OCI-LY7 (cell line): ENCODE results near the gene DNAJB1. TPM values are rescaled to one million over a fixed set of nuclear protein-coding genes. Genes with fewer than 3 reads are reported as not detected.

ENCODE experiments used
- BruUV-seq: library from RNA; stranded (reverse); fragments of 400-500 nt; replicated peaks from 2 replicates; lab custom pipeline; 2021; lab: Mats Ljungman, UMichigan
- CTCF ChIA-PET: fragments of 300-600 bp; sonication (Branson Sonifier 250); formaldehyde crosslinking; loops from one replicate; lab custom pipeline; 2022; ENCODE audit warnings: antibody characterized with exemption; ENCODE audit not compliant: unreplicated experiment; lab: Charles Lee
- POLR2A ChIA-PET: fragments of 300-600 bp; sonication (Branson Sonifier 250); formaldehyde crosslinking; loops from one replicate; lab custom pipeline; 2022; ENCODE audit warnings: antibody characterized with exemption; lab: Charles Lee
- DNase-seq: peaks from one replicate; pipeline ENCODE4 v3.0.0-alpha.2; 2015; ENCODE audit warnings: low spot score
- H2AFZ ChIP-seq: fragments of 200-600 bp; sonication (generic), shearing (Covaris generic); 2 replicates; pipeline ENCODE4 v1.6.1; 2014; ENCODE audit warnings: mild to moderate bottlenecking, antibody characterized with exemption, low read length, moderate library complexity
- H3K27ac ChIP-seq: fragments of 200-600 bp; sonication (generic); 2 replicates; pipeline ENCODE4 v1.5.1; 2014; ENCODE audit warnings: mixed run types, low read depth, mild to moderate bottlenecking, moderate library complexity, low read length, inconsistent platforms; ENCODE audit not compliant: poor library complexity, severe bottlenecking
- H3K36me3 ChIP-seq: fragments of 200-600 bp; sonication (generic); 2 replicates; pipeline ENCODE4 v1.6.1; 2014; ENCODE audit warnings: mild to moderate bottlenecking, antibody characterized with exemption, low read length, moderate library complexity, mixed read lengths; ENCODE audit not compliant: insufficient read depth
- H3K4me1 ChIP-seq: fragments of 200-600 bp; sonication (generic); 2 replicates; pipeline ENCODE4 v1.5.1; 2014; ENCODE audit warnings: mild to moderate bottlenecking, low read length; ENCODE audit not compliant: insufficient read depth, poor library complexity, severe bottlenecking
- H3K4me2 ChIP-seq: fragments of 200-600 bp; sonication (generic); 2 replicates; pipeline ENCODE4 v1.6.1; 2014; ENCODE audit warnings: mild to moderate bottlenecking, low read length
- H3K4me3 ChIP-seq: fragments of 200-600 bp; sonication (generic); 2 replicates; pipeline ENCODE4 v1.5.1; 2014; ENCODE audit warnings: mild to moderate bottlenecking, low read depth, low read length; ENCODE audit not compliant: poor library complexity, severe bottlenecking
- H3K79me2 ChIP-seq: fragments of 200-600 bp; sonication (generic); 2 replicates; pipeline ENCODE4 v1.6.1; 2016; ENCODE audit warnings: low read depth, mild to moderate bottlenecking, low read length, moderate library complexity, mixed read lengths; ENCODE audit not compliant: insufficient read depth
- H3K9me2 ChIP-seq: fragments of 200-600 bp; sonication (generic); 2 replicates; pipeline ENCODE4 v1.6.1; 2016; ENCODE audit warnings: mild to moderate bottlenecking, low read length, mixed read lengths; ENCODE audit not compliant: insufficient read depth
- H3K9me3 ChIP-seq: fragments of 200-600 bp; sonication (generic); 2 replicates; pipeline ENCODE4 v1.6.1; 2014; ENCODE audit warnings: mild to moderate bottlenecking, mixed run types, low read length, mixed read lengths
- H4K20me1 ChIP-seq: fragments of 200-600 bp; sonication (generic); 2 replicates; pipeline ENCODE4 v1.6.1; 2014; ENCODE audit warnings: mild to moderate bottlenecking, antibody characterized with exemption, low read length, moderate library complexity, mixed read lengths; ENCODE audit not compliant: insufficient read depth
- EZH2phosphoT487 ChIP-seq: fragments of 200-600 bp; sonication (generic); IDR thresholded peaks from 2 replicates; pipeline ENCODE4 v1.6.1; 2018; ENCODE audit warnings: low read depth, borderline replicate concordance, mild to moderate bottlenecking, mixed run types, antibody characterized with exemption, low read length, moderate library complexity, mixed read lengths
- intact Hi-C: fragments of 100-400 bp; cut with micrococcal nuclease; formaldehyde crosslinking; loops from one replicate; pipeline ENCODE4 v1.10.0; 2022; ENCODE audit not compliant: unreplicated experiment
- total RNA-seq, 2 experiments: library from RNA; depleted of rRNA in 1 of 2; stranded (reverse); fragments of >200 nt in 1 of 2; shearing (Covaris generic) in 1 of 2; gene quantifications; 2 replicates each; pipeline ENCODE4 v1.2.3, GENCODE V29; 2014 to 2022
- TF ChIP-seq, protein P1 (sequence below): fragments of 200-600 bp; sonication (generic); conservative IDR thresholded peaks from 2 replicates; pipeline ENCODE4 v1.5.1; 2014; ENCODE audit warnings: mild to moderate bottlenecking, antibody characterized with exemption, low read length, moderate library complexity, mixed read lengths

DNAJB1 gene
- total RNA-seq, 2 experiments from 2014 or later = 63.7 to 76.7 TPM

DNA sequence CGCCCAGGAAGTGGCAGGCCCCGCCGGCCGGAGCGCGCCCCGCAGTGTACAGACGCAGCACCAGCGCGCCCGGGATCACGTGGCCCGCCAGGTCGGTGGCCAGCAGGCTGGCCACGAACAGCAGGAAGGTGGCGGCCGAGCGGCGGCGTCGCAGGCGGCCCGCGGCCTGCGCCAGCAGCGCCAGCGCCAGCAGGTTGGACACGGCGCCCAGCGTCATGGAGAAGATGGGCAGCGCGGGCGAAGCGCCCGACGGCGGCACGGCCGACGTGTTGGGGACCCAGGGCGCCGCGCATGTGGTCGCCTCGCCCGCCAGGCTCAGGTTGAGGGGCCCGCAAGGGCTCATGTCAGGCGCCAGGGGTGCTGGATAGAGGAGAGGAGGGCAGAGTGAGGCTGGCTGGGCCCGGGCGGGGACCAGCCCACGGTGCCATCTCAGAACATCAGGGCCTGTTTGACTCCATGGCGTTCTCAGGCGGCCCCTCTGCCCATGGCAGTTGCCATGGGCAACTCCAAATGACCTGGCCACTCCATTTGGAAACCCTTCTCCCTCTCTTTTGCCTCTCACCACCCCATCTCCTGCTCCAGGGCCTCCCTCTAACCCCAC, 44.1 kb downstream of the DNAJB1 start:
- H3K79me2 ChIP-seq = no peaks in the 10 kb centered on the region
- POLR2A ChIA-PET = no interaction called here
- no peak for DNase-seq
- no peaks in the 10 kb centered on the region for H4K20me1 ChIP-seq
- no peak overlapping the region for H2AFZ ChIP-seq
- intact Hi-C loops = loop anchor here (1.0 to 2.0 kb wide), 2 partner anchors 21 to 41 kb away; partner anchors contain the start of gene PKN1
- no peaks in the 10 kb centered on the region for H3K9me2 ChIP-seq
- H3K4me1 ChIP-seq = no peaks in the 10 kb centered on the region
- BruUV-seq = no TSS peak
- peaks cover 27% of the 10 kb centered on the region; the same call in 1 of the 2 replicates for H3K36me3 ChIP-seq
- H3K4me2 ChIP-seq = no peak overlapping the region
- no peak overlapping the region for H3K27ac ChIP-seq
- TF ChIP-seq, protein P1, sequence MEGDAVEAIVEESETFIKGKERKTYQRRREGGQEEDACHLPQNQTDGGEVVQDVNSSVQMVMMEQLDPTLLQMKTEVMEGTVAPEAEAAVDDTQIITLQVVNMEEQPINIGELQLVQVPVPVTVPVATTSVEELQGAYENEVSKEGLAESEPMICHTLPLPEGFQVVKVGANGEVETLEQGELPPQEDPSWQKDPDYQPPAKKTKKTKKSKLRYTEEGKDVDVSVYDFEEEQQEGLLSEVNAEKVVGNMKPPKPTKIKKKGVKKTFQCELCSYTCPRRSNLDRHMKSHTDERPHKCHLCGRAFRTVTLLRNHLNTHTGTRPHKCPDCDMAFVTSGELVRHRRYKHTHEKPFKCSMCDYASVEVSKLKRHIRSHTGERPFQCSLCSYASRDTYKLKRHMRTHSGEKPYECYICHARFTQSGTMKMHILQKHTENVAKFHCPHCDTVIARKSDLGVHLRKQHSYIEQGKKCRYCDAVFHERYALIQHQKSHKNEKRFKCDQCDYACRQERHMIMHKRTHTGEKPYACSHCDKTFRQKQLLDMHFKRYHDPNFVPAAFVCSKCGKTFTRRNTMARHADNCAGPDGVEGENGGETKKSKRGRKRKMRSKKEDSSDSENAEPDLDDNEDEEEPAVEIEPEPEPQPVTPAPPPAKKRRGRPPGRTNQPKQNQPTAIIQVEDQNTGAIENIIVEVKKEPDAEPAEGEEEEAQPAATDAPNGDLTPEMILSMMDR = no peak
- no peaks in the 10 kb centered on the region for H3K9me3 ChIP-seq
- CTCF ChIA-PET = no interaction called here
- no peak overlapping the region for H3K4me3 ChIP-seq

- Histone ChIP-seq H3K4me3 (no peak overlapping the region), H3K9me2 (no peaks in the 10 kb centered on the region), H2AFZ (no peak overlapping the region), H3K4me2 (no peak overlapping the region), H3K9me3 (no peaks in the 10 kb centered on the region), H4K20me1 (no peaks in the 10 kb centered on the region), H3K36me3 (peaks cover 30% of the 10 kb centered on the region), H3K79me2 (no peaks in the 10 kb centered on the region), H3K4me1 (no peaks in the 10 kb centered on the region), H3K27ac (no peak overlapping the region)
- intact Hi-C loops = loop anchor here (1.0 to 2.0 kb wide), 2 partner anchors 22 to 41 kb away; partner anchors contain the start of gene PKN1
- TF ChIP-seq, protein P1 = no peak
- TF ChIP-seq EZH2phosphoT487 = no peak
- POLR2A ChIA-PET = no interaction called here
- CTCF ChIA-PET = no interaction called here
- BruUV-seq = no TSS peak
- DNase-seq = no peak
These were observed 44.9 kb downstream of the DNAJB1 start for GRCh38 chr19:14473073-14473977.
